Ammon's horn (tissue), 1 donor: ENCODE results near the gene TUBB2A.
"Not testable (repeated sequence)": the region's sequence is repeated elsewhere in the genome, so short reads cannot be mapped to it uniquely, and the experiment has no call there.

ENCODE experiments used
- DNase-seq: peaks from one replicate; pipeline ENCODE4 v3.0.0-alpha.2; 2016; ENCODE audit warnings: low spot score

The TUBB2A gene

DNA sequence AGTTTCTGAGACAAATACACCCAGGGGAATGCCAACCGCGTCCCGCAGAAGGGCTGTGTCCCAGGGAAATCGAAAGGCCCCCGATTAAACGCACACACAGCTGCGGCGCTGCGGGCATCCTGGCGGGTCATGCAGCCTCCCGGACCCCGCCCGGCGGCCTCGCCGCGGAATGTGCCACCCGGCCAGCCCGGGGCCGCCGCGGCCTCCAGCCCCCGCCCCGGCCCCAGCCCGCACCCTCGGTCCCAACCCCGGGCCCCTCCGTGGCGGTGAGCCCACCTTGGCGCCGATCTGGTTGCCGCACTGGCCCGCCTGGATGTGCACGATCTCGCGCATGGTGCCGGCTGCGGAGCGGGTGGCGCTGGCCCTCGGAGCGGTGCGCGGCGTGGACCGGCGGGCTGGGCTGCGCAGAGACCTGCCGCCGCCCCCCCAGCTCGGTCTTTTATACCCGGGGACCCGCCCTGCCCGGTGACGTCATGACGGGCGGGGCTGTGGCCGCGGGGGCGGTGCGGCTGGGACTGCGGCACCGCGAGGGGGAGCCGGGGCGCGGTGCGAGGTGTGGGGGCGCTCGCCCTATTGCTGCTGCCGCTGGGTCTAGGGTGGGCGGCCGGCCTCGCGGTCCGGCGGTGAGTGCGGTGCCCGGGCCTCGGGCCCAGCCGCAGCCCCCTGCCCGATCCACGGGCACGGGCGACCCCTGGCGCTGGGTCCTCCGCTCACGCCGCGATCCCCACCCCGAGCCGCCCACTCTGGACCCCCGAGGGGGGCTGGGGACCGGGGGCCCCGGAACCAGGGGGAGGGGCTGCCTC is at the start of gene TUBB2A:
TSS of gene TUBB2A (minus strand) at position 414 of the 803 bp plus-strand sequence. CDS start at position 333, 81 bp downstream.
- peak; percentile 89 for DNase-seq

DNA sequence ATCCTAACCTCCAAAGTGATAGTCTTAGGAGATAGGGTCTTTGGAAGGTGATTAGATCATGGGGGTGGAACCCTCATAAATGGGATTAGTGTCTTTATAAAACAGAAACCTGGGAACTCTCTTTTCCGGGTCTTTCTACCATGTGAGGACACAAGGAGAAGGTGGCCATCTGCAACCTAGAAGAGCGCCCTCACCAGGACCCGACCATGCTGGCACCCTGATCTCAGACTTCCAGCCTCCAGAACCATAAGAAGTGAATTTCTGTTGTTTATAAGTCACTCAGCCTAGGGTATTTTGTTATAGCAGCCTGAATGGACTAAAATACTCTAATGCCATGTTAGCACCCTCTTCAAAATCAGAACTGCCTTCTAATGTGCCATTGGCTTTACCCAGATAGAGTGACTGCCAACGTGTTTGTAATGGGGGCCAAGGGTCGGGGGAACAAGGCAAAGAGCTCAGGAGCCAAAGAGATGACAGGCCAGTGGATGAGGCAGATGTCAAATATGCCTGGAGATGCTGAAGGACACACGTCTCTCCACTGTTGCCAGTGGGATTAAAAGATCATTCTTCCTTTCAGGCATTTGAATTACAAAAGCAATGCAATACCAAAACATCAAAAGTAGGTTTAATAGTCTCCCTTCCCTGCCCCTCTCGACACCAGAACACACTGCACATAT is 49.1 kb upstream of the TUBB2A start:
- no peak for DNase-seq

- no peak for DNase-seq
Measured at GRCh38 chr6:3205913-3206312, 48.6 kb upstream of the TUBB2A start.

DNA sequence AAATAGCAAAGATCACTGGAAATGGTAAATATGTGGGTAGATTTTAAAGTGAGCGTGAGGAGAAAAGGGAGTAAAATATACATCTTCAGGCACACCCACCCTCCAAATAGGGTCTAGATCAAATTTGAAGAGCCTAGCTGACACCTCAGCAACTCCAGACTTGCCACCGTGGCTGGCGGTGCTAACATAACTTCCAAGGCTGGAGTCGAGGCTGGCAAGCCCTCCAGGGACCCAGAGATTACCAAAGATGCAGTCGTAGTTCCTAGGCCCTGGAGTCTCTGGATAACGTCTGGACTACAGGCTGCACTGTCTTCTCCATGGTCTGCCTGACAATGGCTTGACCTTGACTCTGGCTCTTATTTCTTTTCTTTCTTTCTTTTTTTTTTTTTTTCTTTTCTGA is 47.6 kb upstream of the TUBB2A start:
- DNase-seq = no peak

GRCh38 chr6:3202999-3203696 is 45.8 kb upstream of the TUBB2A start:
- DNase-seq = no peak

DNA sequence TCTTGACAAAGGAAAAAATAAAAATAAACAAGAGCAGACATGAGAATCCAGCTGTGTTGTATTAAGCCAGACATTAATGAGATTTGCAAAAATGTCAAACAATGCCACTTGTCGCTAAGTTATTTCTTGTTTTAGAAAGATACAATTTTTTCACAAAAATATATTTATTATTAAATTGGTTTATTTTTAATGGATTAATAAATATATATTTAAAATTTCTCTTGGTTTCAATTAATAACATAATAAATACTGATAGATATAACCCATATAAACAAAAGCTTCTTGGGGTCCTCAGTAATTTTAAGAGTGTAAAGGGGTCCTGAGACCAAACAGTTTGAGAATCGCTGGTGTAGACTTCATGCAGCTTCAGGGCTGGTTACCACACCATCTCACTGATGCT is 44.0 kb upstream of the TUBB2A start:
- no peak for DNase-seq

DNA sequence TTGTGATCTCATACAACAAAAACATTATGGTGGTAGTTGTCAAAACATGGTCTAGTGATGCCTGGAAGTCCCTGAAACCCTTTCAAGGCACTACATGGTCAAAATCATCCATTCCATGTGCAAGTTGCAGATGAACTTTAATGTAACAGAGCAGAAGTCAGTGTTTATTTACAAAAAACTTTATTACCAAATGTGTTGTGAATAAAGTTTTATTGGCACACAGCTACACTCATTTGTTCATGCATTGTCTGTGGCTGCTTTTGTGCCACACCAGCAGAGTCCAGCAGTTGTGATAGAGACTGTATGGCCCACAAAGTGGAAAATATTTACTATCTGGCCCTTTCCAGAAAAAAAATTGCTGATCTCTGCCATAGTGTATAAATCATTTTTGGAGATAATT is 43.3 kb upstream of the TUBB2A start:
- DNase-seq = no peak

DNA sequence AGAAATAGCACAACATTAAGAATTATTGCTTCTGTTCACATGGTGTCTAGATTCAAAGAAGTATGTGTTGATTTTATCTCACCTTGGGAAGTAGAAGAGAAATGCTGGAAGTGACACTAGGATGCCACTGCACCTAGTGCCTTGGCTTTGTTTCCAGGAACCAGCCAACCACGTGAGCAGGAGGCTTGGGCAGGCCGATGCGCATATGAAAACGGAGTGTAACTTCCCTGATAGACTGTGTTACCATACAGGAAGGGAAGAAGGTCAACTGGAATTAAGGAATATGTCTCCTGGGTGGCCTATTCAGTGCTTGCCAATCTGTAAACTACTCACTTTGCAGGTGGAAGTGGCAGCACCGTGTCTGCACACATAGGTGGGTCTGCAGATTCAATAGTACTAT is 42.0 kb upstream of the TUBB2A start:
- no peak for DNase-seq

GRCh38 chr6:3197734-3198133 is 40.4 kb upstream of the TUBB2A start:
- DNase-seq = not testable (repeated sequence)

GRCh38 chr6:3196770-3197169 is 39.4 kb upstream of the TUBB2A start:
- no peak for DNase-seq

- peak; percentile 70 for DNase-seq
Measured at GRCh38 chr6:3195695-3196497, 38.6 kb upstream of the TUBB2A start.

- DNase-seq = no peak
Measured at GRCh38 chr6:3195420-3195694, 38.0 kb upstream of the TUBB2A start.

GRCh38 chr6:3194535-3195419 is 37.4 kb upstream of the TUBB2A start:
- peak; percentile 91 for DNase-seq

DNA sequence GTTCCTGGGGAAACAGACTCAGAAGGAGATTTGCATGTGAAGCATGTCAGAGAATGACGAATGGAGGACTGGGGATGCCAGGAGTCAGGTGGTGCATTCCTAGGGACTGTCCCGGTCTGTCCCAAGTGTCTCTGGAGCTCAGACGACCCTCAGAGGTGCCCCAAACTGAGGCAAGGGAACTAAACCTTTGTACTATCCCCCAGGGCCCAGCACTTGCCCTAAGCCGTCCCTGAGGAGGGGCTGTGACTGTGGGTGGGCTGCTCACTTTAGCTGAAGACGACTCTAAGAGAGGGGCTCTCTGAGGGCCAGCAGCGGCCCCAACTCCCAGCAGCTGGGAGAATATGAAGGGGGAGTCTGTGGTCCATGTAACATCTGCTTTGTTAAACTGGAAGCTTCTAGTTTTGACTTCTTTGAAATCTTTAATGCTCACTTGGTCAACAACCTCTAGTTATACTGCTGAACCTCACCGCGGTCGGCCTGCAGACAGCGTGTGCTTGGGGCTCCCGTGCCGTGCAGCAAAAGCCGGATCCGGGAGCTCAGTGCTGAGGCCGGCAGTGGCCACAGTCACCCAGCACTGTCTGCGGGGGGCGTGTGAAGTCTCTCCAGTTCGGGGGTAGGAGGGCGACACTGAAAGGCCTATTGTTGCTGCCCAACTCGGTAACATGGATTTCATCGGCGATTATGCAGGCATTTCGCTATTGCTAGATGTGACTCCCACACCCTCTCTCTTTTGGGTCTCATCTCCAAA is 35.9 kb upstream of the TUBB2A start:
- peak; percentile 32 for DNase-seq

DNA sequence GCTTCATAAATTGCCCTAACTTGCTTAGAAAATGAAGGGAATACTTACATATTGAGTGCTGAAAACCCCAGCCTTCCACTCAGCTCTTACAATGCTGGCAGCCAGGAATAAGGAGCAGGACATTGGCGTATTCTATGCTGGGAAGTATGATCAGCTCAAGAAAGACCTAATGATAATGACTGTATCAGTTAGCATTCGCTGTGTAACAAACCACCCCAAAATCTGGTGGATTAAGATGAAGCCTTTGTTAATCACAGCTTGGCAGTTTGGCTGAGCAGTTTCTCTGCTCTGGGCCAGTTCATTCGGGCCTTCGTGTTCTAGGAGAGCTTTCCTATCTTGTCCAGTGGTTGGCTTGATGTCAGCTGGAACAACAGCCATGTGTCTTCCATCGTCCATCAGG is 33.4 kb upstream of the TUBB2A start:
- no peak for DNase-seq

- DNase-seq = no peak
Measured at GRCh38 chr6:3190056-3190455, 32.7 kb upstream of the TUBB2A start.

- DNase-seq = not testable (repeated sequence)
Measured at GRCh38 chr6:3189192-3189591, 31.8 kb upstream of the TUBB2A start.

DNA sequence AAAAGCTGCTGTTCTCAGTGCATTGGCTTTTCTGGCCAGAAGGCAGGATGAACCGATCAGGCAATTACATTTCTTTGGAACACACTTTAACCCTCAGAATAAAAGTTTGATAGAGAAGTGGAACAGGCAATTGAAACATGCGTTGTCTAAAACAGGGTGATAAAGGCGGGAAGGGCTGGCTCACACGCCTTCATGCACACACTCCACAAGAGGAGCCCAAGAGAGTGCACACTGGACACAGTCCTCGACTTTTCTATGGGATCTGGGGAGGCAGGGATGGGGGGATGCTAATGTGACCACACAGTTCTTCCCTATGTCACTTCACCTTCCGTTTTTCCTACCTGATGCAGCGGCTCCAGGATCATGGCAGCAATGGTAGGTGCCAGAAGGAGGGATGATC is 30.9 kb upstream of the TUBB2A start:
- DNase-seq = no peak

- no peak for DNase-seq
Measured at GRCh38 chr6:3186974-3187382, 29.6 kb upstream of the TUBB2A start.

DNA sequence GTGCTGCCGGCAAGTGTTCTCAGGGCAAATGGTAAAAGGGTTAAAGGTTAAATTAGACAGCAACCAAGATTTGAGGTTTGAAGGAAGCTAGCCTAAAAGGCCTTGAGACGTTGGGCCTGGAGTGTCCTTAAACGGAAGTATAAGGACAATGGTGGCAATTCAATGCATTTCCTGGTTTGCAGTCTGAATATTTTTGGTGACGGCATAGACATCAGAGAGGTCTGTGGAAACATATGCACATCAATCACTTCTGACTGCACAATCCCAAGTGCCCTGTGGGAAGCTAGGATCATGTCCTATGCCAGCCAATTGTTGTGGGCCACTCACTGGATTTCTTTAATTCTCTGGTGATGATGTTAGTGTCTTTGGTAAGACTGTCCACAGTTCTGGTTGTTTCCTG is 25.7 kb upstream of the TUBB2A start:
- no peak for DNase-seq

GRCh38 chr6:3181105-3181504 is 23.8 kb upstream of the TUBB2A start:
- no peak for DNase-seq
